Measurements from ENCODE around the gene TRMU.

DNA sequence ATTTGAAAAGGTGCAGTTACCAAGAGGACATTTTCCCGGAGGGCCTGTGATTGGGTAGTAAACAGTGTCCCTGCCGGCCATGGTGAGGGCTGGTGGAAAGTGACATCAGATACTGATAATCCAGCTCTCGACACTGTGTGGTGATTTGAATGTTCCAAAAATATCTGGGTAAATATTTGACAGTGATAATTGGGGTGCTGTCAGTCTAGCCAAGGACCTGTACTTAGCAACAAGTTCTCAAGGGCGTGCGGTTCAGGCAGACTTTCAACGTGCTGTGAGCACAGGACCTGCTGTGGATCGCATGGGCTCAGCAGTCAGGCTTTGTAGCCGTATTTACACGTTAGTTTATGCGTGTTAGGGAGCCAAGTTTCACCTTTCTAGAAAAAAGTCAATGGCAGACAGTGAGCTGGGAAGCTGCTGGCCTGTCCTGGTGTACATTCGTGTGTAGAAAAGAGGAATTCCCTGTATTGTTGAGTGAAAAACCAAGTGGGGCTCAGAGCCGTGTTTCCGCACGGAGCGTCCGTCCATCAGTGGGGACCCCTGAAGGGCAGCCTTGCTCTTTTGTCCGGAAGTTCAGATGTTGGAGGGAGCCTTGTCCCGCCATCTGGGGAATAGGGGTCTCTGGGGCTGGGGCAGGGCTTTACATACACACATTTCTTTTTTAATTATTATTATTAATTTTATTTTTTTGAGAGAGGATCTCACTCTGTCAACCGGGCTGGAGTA lies 11.3 kb downstream of the TRMU start:
- no peak for TF ChIP-seq POLR2A (IDR thresholded peaks at IDR 0.05; ENCODE audit: low read depth, low read length)
- TF ChIP-seq POLR2AphosphoS5 (IDR thresholded peaks at IDR 0.05; ENCODE audit: low read depth, low read length), result no peak
- no peak for TF ChIP-seq TAF1 (IDR thresholded peaks at IDR 0.05; ENCODE audit: borderline replicate concordance, low read depth, low read length)
